IMR-90 (cell line): ENCODE results near the gene SPEG. TPM values are rescaled to one million over a fixed set of nuclear protein-coding genes. Genes with fewer than 3 reads are reported as not detected.
A peak's percentile ranks its signal among the peaks of the same experiment; 100 is the strongest.

ENCODE experiments used
- ATAC-seq: fragments of 200-7000 bp; cut with Tn5 transposase; 2 replicates; pipeline ENCODE4 v1.9.1; 2020; ENCODE audit warnings: low read depth, mild to moderate bottlenecking, moderate library complexity
- BruUV-seq: library from RNA; stranded (reverse); fragments of 400-500 nt; replicated peaks from 2 replicates; lab custom pipeline; 2021; lab: Mats Ljungman, UMichigan
- CTCF ChIA-PET: fragments of 300-600 bp; formaldehyde crosslinking; extraction: SDS; loops from one replicate; lab custom pipeline; 2021; ENCODE audit warnings: antibody characterized with exemption; lab: Yijun Ruan, JAX
- POLR2A ChIA-PET: fragments of 300-600 bp; sonication (Branson Sonifier 250); formaldehyde crosslinking; loops from one replicate; lab custom pipeline; 2022; ENCODE audit warnings: antibody characterized with exemption; ENCODE audit not compliant: unreplicated experiment; lab: Charles Lee
- DNase-seq: peaks from one replicate; pipeline ENCODE4 v3.0.0; 2013
- H2AFZ ChIP-seq: replicated peaks from 2 replicates; pipeline ENCODE3; 2013; ENCODE audit warnings: low read length, mild to moderate bottlenecking; ENCODE audit not compliant: poor library complexity
- H2AK5ac ChIP-seq: 2 replicates; pipeline ENCODE4 v1.6.1; 2013; ENCODE audit warnings: low read depth, low read length, inconsistent platforms
- H2AK9ac ChIP-seq: replicated peaks from 2 replicates; pipeline ENCODE3; 2013; ENCODE audit warnings: mild to moderate bottlenecking, low read depth, low read length, moderate library complexity; ENCODE audit not compliant: poor library complexity
- H2BK120ac ChIP-seq: 2 replicates; pipeline ENCODE4 v1.6.1; 2013; ENCODE audit warnings: low read depth, low read length, inconsistent platforms
- H2BK15ac ChIP-seq: 3 replicates; pipeline ENCODE4 v1.6.1; 2013; ENCODE audit warnings: low read depth, low read length, inconsistent platforms
- H2BK20ac ChIP-seq: 2 replicates; pipeline ENCODE4 v1.6.1; 2013; ENCODE audit warnings: low read depth, mild to moderate bottlenecking, inconsistent platforms, low read length, moderate library complexity
- H2BK5ac ChIP-seq: 2 replicates; pipeline ENCODE4 v1.6.1; 2013; ENCODE audit warnings: mild to moderate bottlenecking, low read depth, low read length, inconsistent platforms; ENCODE audit not compliant: poor library complexity, severe bottlenecking
- H3K14ac ChIP-seq: replicated peaks from 2 replicates; pipeline ENCODE4 v1.6.1; 2013; ENCODE audit warnings: low read depth, low read length, inconsistent platforms
- H3K18ac ChIP-seq: 2 replicates; pipeline ENCODE4 v1.6.1; 2013; ENCODE audit warnings: low read depth, low read length, control low read depth
- H3K23ac ChIP-seq: 2 replicates; pipeline ENCODE4 v1.6.1; 2013; ENCODE audit warnings: low read depth, low read length, inconsistent platforms
- H3K27ac ChIP-seq: 2 replicates; pipeline ENCODE4 v1.5.1; 2013; ENCODE audit warnings: mild to moderate bottlenecking, control low read depth, low read length; ENCODE audit not compliant: insufficient read depth
- H3K27me3 ChIP-seq: 2 replicates; pipeline ENCODE4 v1.6.1; 2013; ENCODE audit warnings: low read length; ENCODE audit not compliant: control insufficient read depth, insufficient read depth
- H3K36me3 ChIP-seq: 2 replicates; pipeline ENCODE4 v1.6.1; 2013; ENCODE audit warnings: low read length, mixed read lengths; ENCODE audit not compliant: control insufficient read depth, insufficient read depth
- H3K4ac ChIP-seq: 2 replicates; pipeline ENCODE4 v1.6.1; 2013; ENCODE audit warnings: low read depth, low read length, inconsistent platforms
- H3K4me1 ChIP-seq: 2 replicates; pipeline ENCODE4 v1.6.1; 2013; ENCODE audit warnings: low read length, mixed read lengths; ENCODE audit not compliant: control insufficient read depth, insufficient read depth
- H3K4me2 ChIP-seq: 2 replicates; pipeline ENCODE4 v1.6.1; 2013; ENCODE audit warnings: low read depth, mild to moderate bottlenecking, control low read depth, low read length, moderate library complexity
- H3K4me3 ChIP-seq: 2 replicates; pipeline ENCODE4 v1.5.1; 2013; ENCODE audit warnings: low read depth, mild to moderate bottlenecking, control low read depth, low read length, moderate library complexity; ENCODE audit not compliant: insufficient read depth
- H3K56ac ChIP-seq: 2 replicates; pipeline ENCODE4 v1.6.1; 2013; ENCODE audit warnings: low read length, inconsistent platforms; ENCODE audit not compliant: insufficient read depth; ENCODE audit errors: extremely low read depth
- H3K79me1 ChIP-seq, 2 experiments: 2 replicates each; pipeline ENCODE4 v1.6.1; 2013; ENCODE audit warnings: low read length in 2 of 2, inconsistent platforms in 1 of 2, low read depth in 1 of 2
- H3K9ac ChIP-seq: 2 replicates; pipeline ENCODE4 v1.6.1; 2013; ENCODE audit warnings: low read depth, low read length, control low read depth
- H3K9me1 ChIP-seq: 2 replicates; pipeline ENCODE4 v1.6.1; 2013; ENCODE audit warnings: low read length, inconsistent platforms; ENCODE audit not compliant: insufficient read depth
- H3K9me3 ChIP-seq: 2 replicates; pipeline ENCODE4 v1.6.1; 2013; ENCODE audit warnings: low read length; ENCODE audit not compliant: control insufficient read depth, insufficient read depth
- H4K20me1 ChIP-seq: 2 replicates; pipeline ENCODE4 v1.6.1; 2013; ENCODE audit warnings: low read length, inconsistent platforms; ENCODE audit not compliant: insufficient read depth
- H4K5ac ChIP-seq: 2 replicates; pipeline ENCODE4 v1.6.1; 2013; ENCODE audit warnings: mild to moderate bottlenecking, low read depth, low read length, control low read depth
- H4K8ac ChIP-seq, 2 experiments: 2 replicates each; pipeline ENCODE4 v1.6.1; 2013; ENCODE audit warnings: low read depth in 2 of 2, low read length in 2 of 2, control low read depth in 1 of 2, inconsistent platforms in 1 of 2
- H4K91ac ChIP-seq: 2 replicates; pipeline ENCODE4 v1.6.1; 2013; ENCODE audit warnings: low read depth, low read length, inconsistent platforms; ENCODE audit not compliant: insufficient read depth
- BHLHE40 ChIP-seq: fragments of 150-350 bp; IDR thresholded peaks from 2 replicates; pipeline ENCODE4 v1.6.1; 2016; ENCODE audit warnings: mild to moderate bottlenecking, low read depth, low read length
- CEBPB ChIP-seq: IDR thresholded peaks from 2 replicates; pipeline ENCODE4 v1.6.1; 2012; ENCODE audit warnings: low read depth, low read length, improper control_type of control experiment
- CHD1 ChIP-seq: IDR thresholded peaks from 2 replicates; pipeline ENCODE4 v1.6.1; 2012; ENCODE audit warnings: low read depth, low read length, improper control_type of control experiment
- CTCF ChIP-seq: conservative IDR thresholded peaks from 2 replicates; pipeline ENCODE4 v1.5.1; 2012; ENCODE audit warnings: mild to moderate bottlenecking, low read depth, low read length, improper control_type of control experiment
- FOS ChIP-seq: fragments of 150-350 bp; IDR thresholded peaks from 2 replicates; pipeline ENCODE4 v1.6.1; 2016; ENCODE audit warnings: low read depth, low read length
- MAFK ChIP-seq: IDR thresholded peaks from 2 replicates; pipeline ENCODE4 v1.6.1; 2012; ENCODE audit warnings: low read depth, low read length, improper control_type of control experiment
- MAZ ChIP-seq: IDR thresholded peaks from 2 replicates; pipeline ENCODE4 v1.6.1; 2012; ENCODE audit warnings: low read depth, mild to moderate bottlenecking, low read length, improper control_type of control experiment, moderate library complexity, borderline replicate concordance
- MXI1 ChIP-seq: IDR thresholded peaks from 2 replicates; pipeline ENCODE4 v1.6.1; 2012; ENCODE audit warnings: low read depth, mild to moderate bottlenecking, low read length, moderate library complexity, borderline replicate concordance
- NFE2L2 ChIP-seq: fragments of 150-350 bp; IDR thresholded peaks from 2 replicates; pipeline ENCODE4 v1.6.1; 2016; ENCODE audit warnings: low read depth, mild to moderate bottlenecking, low read length
- POLR2A ChIP-seq: IDR thresholded peaks from 2 replicates; pipeline ENCODE4 v1.6.1; 2012; ENCODE audit warnings: mild to moderate bottlenecking, low read depth, low read length
- RAD21 ChIP-seq: IDR thresholded peaks from 2 replicates; pipeline ENCODE4 v1.6.1; 2012; ENCODE audit warnings: low read length, improper control_type of control experiment
- RCOR1 ChIP-seq: IDR thresholded peaks from 2 replicates; pipeline ENCODE4 v1.6.1; 2012; ENCODE audit warnings: mild to moderate bottlenecking, low read length, improper control_type of control experiment; ENCODE audit not compliant: insufficient replicate concordance
- RFX5 ChIP-seq: IDR thresholded peaks from 2 replicates; pipeline ENCODE4 v1.8.0; 2012; ENCODE audit warnings: low read depth, mild to moderate bottlenecking, low read length, moderate library complexity
- SMC3 ChIP-seq: fragments of 150-350 bp; IDR thresholded peaks from 2 replicates; pipeline ENCODE4 v1.6.1; 2016; ENCODE audit warnings: low read depth, mild to moderate bottlenecking, antibody characterized with exemption, low read length, moderate library complexity
- USF2 ChIP-seq: fragments of 150-350 bp; IDR thresholded peaks from 2 replicates; pipeline ENCODE4 v1.6.1; 2017; ENCODE audit warnings: mild to moderate bottlenecking, antibody characterized with exemption, low read length, low read depth
- WGBS, 2 experiments: methylation state at CpG; one replicate each; pipeline versions ENCODE4 v1.1.5 to v1.1.7; 2013; ENCODE audit warnings: missing lambda C conversion rate in 2 of 2; ENCODE audit not compliant: insufficient read length in 1 of 2; ENCODE audit errors: extremely low coverage in 2 of 2; 5-methylcytosine and 5-hydroxymethylcytosine counted together
- dilution Hi-C: fragments of 300-500 bp; cut with HindIII; formaldehyde crosslinking; loops from one replicate; pipeline ENCODE4 v1.14.3; 2018; ENCODE audit warnings: low sequenced_read_pairs; ENCODE audit not compliant: unreplicated experiment
- in situ Hi-C: fragments of 300-500 bp; cut with MboI; formaldehyde crosslinking; loops from 3 replicates; pipeline ENCODE4 v1.14.3; 2019; ENCODE audit warnings: low sequenced_read_pairs, inconsistent platforms, mixed read lengths
- intact Hi-C: fragments of 100-400 bp; cut with micrococcal nuclease; formaldehyde crosslinking; loops from 2 replicates; pipeline ENCODE4 v1.10.0; 2022
- polyA plus RNA-seq, 3 experiments: library from polyadenylated mRNA; depleted of rRNA; stranded (reverse); fragments of >200 nt; gene quantifications; 2 replicates each; pipeline ENCODE4 v1.2.3, GENCODE V29; 2012; ENCODE audit warnings: low replicate concordance in 1 of 3
- total RNA-seq: library from RNA; depleted of rRNA; stranded (reverse); fragments of >200 nt; gene quantifications from 2 replicates; pipeline ENCODE4 v1.2.3, GENCODE V29; 2012
- TF ChIP-seq, protein P1 (sequence below): fragments of 150-350 bp; IDR thresholded peaks from 2 replicates; pipeline ENCODE4 v1.6.1; 2016; ENCODE audit warnings: low read depth, mild to moderate bottlenecking, low read length, moderate library complexity, borderline replicate concordance

The SPEG gene
- total and polyA plus RNA-seq, 2 of the 4 experiments (the other 2 are of a cell fraction), result 6.8 to 81.6 TPM

DNA sequence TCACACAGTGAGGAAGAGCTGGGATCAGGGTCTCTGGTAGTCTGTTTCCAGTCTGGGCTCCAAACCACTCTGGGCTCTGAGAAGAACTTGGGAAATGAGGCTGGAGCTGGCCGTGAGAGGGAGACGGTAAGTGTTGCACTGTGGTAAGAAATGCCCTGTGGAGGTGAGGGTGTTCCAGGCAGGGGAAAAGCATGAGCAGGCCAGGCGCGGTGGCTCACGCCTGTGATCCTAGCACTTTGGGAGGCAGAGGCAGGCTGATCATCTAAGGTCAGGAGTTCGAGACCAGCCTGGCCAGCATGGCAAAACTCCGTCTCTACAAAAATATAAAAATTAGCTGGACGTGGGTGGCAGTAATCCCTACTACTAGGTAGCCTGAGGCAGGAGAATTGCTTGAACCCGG lies 30.8 kb upstream of the SPEG start:
- no peak overlapping the region for H4K8ac ChIP-seq
- dilution Hi-C loops (no loop called here), in situ Hi-C loops (loop anchor here (5.0 kb wide), 1 partner anchor 128 kb away; no protein-coding TSS in a partner anchor), intact Hi-C loops (loop anchor here (1.0 to 2.0 kb wide), 6 partner anchors 30 to 238 kb away; partner anchors contain the start of gene SPEG)
- peak overlapping the region; percentile 31; the same call in 1 of the 2 replicates for H2BK20ac ChIP-seq
- no peak overlapping the region for H3K4me3 ChIP-seq
- no peak overlapping the region for H3K27ac ChIP-seq
- ChIA-PET POLR2A (no interaction called here), CTCF (interaction anchor here (0.6 to 4.0 kb wide), 12 partner anchors 16 to 280 kb away, joined by 3 to 36 read pairs (median 5); partner anchors contain the start of genes ASIC4 and DNPEP)
- H3K36me3 ChIP-seq, result no peaks in the 10 kb centered on the region
- no peak overlapping the region; the same call in 1 of the 2 replicates for H3K56ac ChIP-seq
- no peaks in the 10 kb centered on the region for H3K79me1 ChIP-seq
- peak overlapping the region; percentile 51; the same call in 1 of the 2 replicates for H4K91ac ChIP-seq
- H4K5ac ChIP-seq, result no peak overlapping the region
- H2BK15ac ChIP-seq, result peak overlapping the region; percentile 57; the same call in 1 of the 3 replicates
- DNase-seq, result no peak
- H3K4ac ChIP-seq, result peak overlapping the region; percentile 68
- no peak overlapping the region; the same call in 1 of the 2 replicates for H3K14ac ChIP-seq
- H2BK120ac ChIP-seq, result peak overlapping the region; percentile 49; the same call in 1 of the 2 replicates
- no peak overlapping the region for H3K4me2 ChIP-seq
- WGBS, 2 experiments, result 100% methylated on average over 4 of the region's 9 CpGs; no CpG with 5 or more reads in 1 of the 2 experiments
- H2AK5ac ChIP-seq, result peak overlapping the region; percentile 68
- no TSS peak for BruUV-seq
- ATAC-seq, result no peak
- no peak overlapping the region for H3K9ac ChIP-seq
- H3K9me3 ChIP-seq, result no peaks in the 10 kb centered on the region
- no peaks in the 10 kb centered on the region; the same call in 1 of the 2 replicates for H3K27me3 ChIP-seq
- H4K20me1 ChIP-seq, result no peaks in the 10 kb centered on the region
- peak overlapping the region; percentile 60 for H2AFZ ChIP-seq
- no peak overlapping the region for H2BK5ac ChIP-seq
- H3K18ac ChIP-seq, result no peak overlapping the region
- TF ChIP-seq MAFK (no peak), RCOR1 (no peak), CHD1 (no peak), MXI1 (no peak), RFX5 (no peak), FOS (no peak), MAZ (no peak), CEBPB (no peak), USF2 (no peak), SMC3 (no peak), NFE2L2 (no peak), RAD21 (no peak), CTCF (no peak), POLR2A (no peak), BHLHE40 (no peak)
- TF ChIP-seq, protein P1, sequence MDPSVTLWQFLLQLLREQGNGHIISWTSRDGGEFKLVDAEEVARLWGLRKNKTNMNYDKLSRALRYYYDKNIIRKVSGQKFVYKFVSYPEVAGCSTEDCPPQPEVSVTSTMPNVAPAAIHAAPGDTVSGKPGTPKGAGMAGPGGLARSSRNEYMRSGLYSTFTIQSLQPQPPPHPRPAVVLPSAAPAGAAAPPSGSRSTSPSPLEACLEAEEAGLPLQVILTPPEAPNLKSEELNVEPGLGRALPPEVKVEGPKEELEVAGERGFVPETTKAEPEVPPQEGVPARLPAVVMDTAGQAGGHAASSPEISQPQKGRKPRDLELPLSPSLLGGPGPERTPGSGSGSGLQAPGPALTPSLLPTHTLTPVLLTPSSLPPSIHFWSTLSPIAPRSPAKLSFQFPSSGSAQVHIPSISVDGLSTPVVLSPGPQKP, result no peak
- H3K9me1 ChIP-seq, result peaks cover 20% of the 10 kb centered on the region
- H3K4me1 ChIP-seq, result peaks cover 27% of the 10 kb centered on the region
- H3K23ac ChIP-seq, result no peak overlapping the region
- peak overlapping the region; percentile 79 for H2AK9ac ChIP-seq
